ENCODE results near the gene FKBP2. TPM values are rescaled to one million over a fixed set of nuclear protein-coding genes. Genes with fewer than 3 reads are reported as not detected.

FKBP2 gene
- total RNA-seq, 6 experiments from 2014 or later = 54.1 to 95.6 (median 73.1) TPM

DNA sequence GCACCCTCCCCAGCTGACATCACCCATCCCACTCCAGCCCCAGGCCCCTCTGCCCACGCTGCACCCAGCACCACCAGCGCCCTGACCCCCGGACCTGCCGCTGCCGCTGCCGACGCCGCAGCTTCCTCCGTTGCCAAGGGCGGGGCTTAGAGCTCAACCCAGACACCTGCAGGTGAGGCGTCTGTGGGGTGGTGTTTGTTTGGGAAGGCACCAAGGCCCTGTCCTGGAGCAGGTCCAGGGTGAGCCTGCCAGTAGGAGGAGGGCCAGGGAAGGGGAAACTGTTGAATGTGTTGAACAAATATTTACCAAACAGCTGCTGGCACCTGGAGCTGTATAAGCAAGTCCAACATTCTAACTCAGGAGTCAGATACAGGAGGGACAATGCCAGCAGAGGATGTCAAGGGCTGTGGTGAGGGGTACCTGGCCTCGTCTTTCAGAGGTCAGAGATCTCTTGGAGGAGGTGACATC is 3.4 kb upstream of the FKBP2 start:
- TF ChIP-seq, protein P1, sequence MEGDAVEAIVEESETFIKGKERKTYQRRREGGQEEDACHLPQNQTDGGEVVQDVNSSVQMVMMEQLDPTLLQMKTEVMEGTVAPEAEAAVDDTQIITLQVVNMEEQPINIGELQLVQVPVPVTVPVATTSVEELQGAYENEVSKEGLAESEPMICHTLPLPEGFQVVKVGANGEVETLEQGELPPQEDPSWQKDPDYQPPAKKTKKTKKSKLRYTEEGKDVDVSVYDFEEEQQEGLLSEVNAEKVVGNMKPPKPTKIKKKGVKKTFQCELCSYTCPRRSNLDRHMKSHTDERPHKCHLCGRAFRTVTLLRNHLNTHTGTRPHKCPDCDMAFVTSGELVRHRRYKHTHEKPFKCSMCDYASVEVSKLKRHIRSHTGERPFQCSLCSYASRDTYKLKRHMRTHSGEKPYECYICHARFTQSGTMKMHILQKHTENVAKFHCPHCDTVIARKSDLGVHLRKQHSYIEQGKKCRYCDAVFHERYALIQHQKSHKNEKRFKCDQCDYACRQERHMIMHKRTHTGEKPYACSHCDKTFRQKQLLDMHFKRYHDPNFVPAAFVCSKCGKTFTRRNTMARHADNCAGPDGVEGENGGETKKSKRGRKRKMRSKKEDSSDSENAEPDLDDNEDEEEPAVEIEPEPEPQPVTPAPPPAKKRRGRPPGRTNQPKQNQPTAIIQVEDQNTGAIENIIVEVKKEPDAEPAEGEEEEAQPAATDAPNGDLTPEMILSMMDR (IDR thresholded peaks at IDR 0.05) = no peak
- Mint-ChIP-seq H3K27me3 (ENCODE audit: insufficient read depth) (no peaks in the 10 kb centered on the region), H3K4me1 (ENCODE audit: low read depth) (peaks cover 19% of the 10 kb centered on the region), H3K9me3 (no peaks in the 10 kb centered on the region), H3K27ac (no peak overlapping the region; the same call in 1 of the 2 replicates), H3K36me3 (ENCODE audit: low read depth) (no peaks in the 10 kb centered on the region), H3K4me3 (no peak overlapping the region)
- DNase-seq = no peak

DNA sequence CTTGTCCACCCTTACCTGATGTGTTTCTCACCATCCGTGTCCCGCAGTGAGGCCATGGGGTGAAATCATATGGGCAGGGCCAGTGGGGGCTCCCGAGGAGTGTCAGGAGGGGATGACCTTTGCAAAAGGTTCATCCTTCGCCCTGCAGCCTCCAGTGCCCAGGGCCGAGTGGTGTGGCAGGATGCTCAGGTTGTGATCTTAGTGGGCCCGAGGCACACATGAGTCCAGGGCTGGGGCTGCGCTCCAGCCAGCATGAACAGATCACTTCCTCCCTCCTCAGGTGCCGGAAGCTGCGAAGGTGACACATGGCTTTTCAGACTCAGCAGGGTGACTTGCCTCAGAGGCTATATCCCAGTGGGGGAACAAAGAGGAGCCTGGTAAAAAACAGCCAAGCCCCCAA is 2.8 kb upstream of the FKBP2 start:
- Mint-ChIP-seq H3K4me3 (no peak overlapping the region), H3K36me3 (ENCODE audit: low read depth) (no peaks in the 10 kb centered on the region), H3K9me3 (no peaks in the 10 kb centered on the region), H3K27ac (peak overlapping the region; percentile 32; the same call in 1 of the 2 replicates), H3K27me3 (ENCODE audit: insufficient read depth) (no peaks in the 10 kb centered on the region), H3K4me1 (ENCODE audit: low read depth) (peaks cover 24% of the 10 kb centered on the region)
- DNase-seq = no peak
- TF ChIP-seq, protein P1 (IDR thresholded peaks at IDR 0.05) = no peak

GRCh38 chr11:64238999-64239398 is 1.9 kb upstream of the FKBP2 start:
- Mint-ChIP-seq H3K27me3 (ENCODE audit: insufficient read depth) (peaks cover 1% of the 10 kb centered on the region; the same call in 1 of the 2 replicates), H3K9me3 (no peaks in the 10 kb centered on the region), H3K27ac (peak overlapping the region; percentile 45), H3K4me3 (no peak overlapping the region), H3K4me1 (ENCODE audit: low read depth) (peaks cover 33% of the 10 kb centered on the region), H3K36me3 (ENCODE audit: low read depth) (peaks cover 9% of the 10 kb centered on the region; the same call in 1 of the 2 replicates)
- DNase-seq = no peak
- TF ChIP-seq, protein P1 (IDR thresholded peaks at IDR 0.05) = no peak

DNA sequence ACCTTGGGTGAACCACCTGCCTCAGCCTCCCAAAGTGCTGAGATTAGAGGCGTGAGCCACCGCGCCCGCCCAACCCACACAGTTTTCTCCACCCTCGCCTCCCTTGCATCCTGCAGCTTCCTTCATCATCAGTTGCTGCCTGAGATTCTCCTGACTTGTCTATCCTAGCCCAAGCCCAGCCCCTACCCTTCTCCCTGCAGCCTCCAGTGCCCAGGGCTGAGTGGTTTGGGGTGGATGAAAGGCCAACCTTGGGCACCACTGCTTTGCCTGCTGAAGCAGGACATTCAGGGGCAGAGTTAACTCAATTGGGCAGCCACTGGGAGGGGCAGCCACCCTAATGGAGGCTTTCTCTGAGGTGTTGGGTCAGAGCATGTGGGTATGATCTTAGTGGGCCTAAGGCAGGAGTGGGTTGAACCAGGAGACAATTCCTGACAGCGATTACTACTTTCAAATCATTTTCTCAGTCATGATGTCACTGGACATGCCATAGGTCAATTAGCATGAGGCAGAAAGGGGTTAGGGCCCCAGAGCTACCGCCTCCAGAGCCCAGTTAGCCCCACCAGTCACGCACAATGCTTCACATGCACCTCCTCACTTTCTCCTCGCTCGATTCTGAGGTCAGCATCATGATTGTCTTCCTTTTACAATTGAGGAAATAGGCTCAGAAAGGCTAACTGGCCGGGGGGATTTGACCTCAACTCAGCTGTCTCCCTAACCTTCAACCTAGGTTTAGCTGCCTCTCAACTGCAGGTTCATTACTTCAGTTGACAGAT is 1.0 kb upstream of the FKBP2 start:
- Mint-ChIP-seq H3K36me3 (ENCODE audit: low read depth) (peaks cover 11% of the 10 kb centered on the region; the same call in 1 of the 2 replicates), H3K9me3 (no peaks in the 10 kb centered on the region), H3K27ac (peak overlapping the region; percentile 98), H3K27me3 (ENCODE audit: insufficient read depth) (peaks cover 1% of the 10 kb centered on the region; the same call in 1 of the 2 replicates), H3K4me3 (peak overlapping the region; percentile 90), H3K4me1 (ENCODE audit: low read depth) (peaks cover 37% of the 10 kb centered on the region)
- DNase-seq = no peak
- TF ChIP-seq, protein P1 (IDR thresholded peaks at IDR 0.05) = no peak

DNA sequence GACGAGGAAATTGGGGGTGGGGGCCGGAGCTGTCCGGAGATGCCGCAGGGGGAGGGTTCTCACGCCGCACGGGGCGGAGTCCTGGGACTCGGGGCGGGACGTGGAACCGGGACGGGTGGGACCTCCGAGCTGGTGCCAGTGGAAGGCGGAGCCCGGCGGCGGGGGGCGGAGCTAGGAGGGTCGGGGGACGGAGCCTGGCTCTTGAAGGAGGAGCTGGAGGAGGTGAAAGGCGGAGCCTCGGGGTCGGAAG is 271 bp downstream of the FKBP2 start:
- TF ChIP-seq, protein P1 (IDR thresholded peaks at IDR 0.05) = no peak
- peaks cover 3% of the 10 kb centered on the region for H3K27me3 Mint-ChIP-seq (ENCODE audit: insufficient read depth)
- peaks cover 30% of the 10 kb centered on the region for H3K4me1 Mint-ChIP-seq (ENCODE audit: low read depth)
- peak; percentile 99 for DNase-seq
- peak overlapping the region; percentile 98 for H3K27ac Mint-ChIP-seq
- peak overlapping the region; percentile 90 for H3K4me3 Mint-ChIP-seq
- H3K9me3 Mint-ChIP-seq = no peaks in the 10 kb centered on the region
- H3K36me3 Mint-ChIP-seq (ENCODE audit: low read depth) = peaks cover 16% of the 10 kb centered on the region

Data from HFFc6 (cell line).